Ramos (cell line): ENCODE results near the gene FASLG.

ENCODE experiments used
- in situ Hi-C: fragments of 300-500 bp; cut with MboI; formaldehyde crosslinking; loops from one replicate; pipeline ENCODE4 v1.14.3; 2022; ENCODE audit warnings: low sequenced_read_pairs; ENCODE audit not compliant: unreplicated experiment

The FASLG gene

GRCh38 chr1:172642970-172643369 lies 15.9 kb upstream of the FASLG start:
- in situ Hi-C loops, result no loop called here

GRCh38 chr1:172646653-172647052 lies 12.2 kb upstream of the FASLG start:
- in situ Hi-C loops, result no loop called here

- in situ Hi-C loops, result no loop called here
Measured at GRCh38 chr1:172647110-172647564, 11.8 kb upstream of the FASLG start.

GRCh38 chr1:172647987-172648386 lies 10.9 kb upstream of the FASLG start:
- in situ Hi-C loops, result no loop called here

- in situ Hi-C loops, result no loop called here
Measured at GRCh38 chr1:172650474-172651193, 8.3 kb upstream of the FASLG start.

GRCh38 chr1:172653015-172653709 lies 5.7 kb upstream of the FASLG start:
- in situ Hi-C loops, result no loop called here

- in situ Hi-C loops, result no loop called here
Measured at GRCh38 chr1:172654535-172654934, 4.4 kb upstream of the FASLG start.

GRCh38 chr1:172656576-172656975 lies 2.3 kb upstream of the FASLG start:
- in situ Hi-C loops, result no loop called here

GRCh38 chr1:172657586-172657985 lies 1.3 kb upstream of the FASLG start:
- in situ Hi-C loops, result no loop called here

- in situ Hi-C loops, result no loop called here
Measured at GRCh38 chr1:172661107-172661506, 2.2 kb downstream of the FASLG start.

- in situ Hi-C loops, result no loop called here
Measured at GRCh38 chr1:172662464-172663109, 3.7 kb downstream of the FASLG start.

GRCh38 chr1:172663732-172664131 lies 4.8 kb downstream of the FASLG start:
- in situ Hi-C loops, result no loop called here

GRCh38 chr1:172668097-172668496 lies 9.2 kb downstream of the FASLG start:
- in situ Hi-C loops, result no loop called here

GRCh38 chr1:172669011-172669410 lies 10.1 kb downstream of the FASLG start:
- in situ Hi-C loops, result no loop called here

- in situ Hi-C loops, result no loop called here
Measured at GRCh38 chr1:172670316-172670715, 11.4 kb downstream of the FASLG start.

GRCh38 chr1:172670791-172671190 lies 11.9 kb downstream of the FASLG start:
- in situ Hi-C loops, result no loop called here

GRCh38 chr1:172671591-172671990 lies 12.7 kb downstream of the FASLG start:
- in situ Hi-C loops, result no loop called here

GRCh38 chr1:172672720-172673119 lies 13.8 kb downstream of the FASLG start:
- in situ Hi-C loops, result no loop called here

GRCh38 chr1:172673761-172674160 lies 14.9 kb downstream of the FASLG start:
- in situ Hi-C loops, result no loop called here

GRCh38 chr1:172674831-172675613 lies 16.1 kb downstream of the FASLG start:
- in situ Hi-C loops, result no loop called here
